Medulla oblongata (tissue), 1 donor: ENCODE measurements around the gene SF3B5.
"Not testable (repeated sequence)": the region's sequence is repeated elsewhere in the genome, so short reads cannot be mapped to it uniquely, and the experiment has no call there.

Source experiments
- DNase-seq: peaks from one replicate; pipeline ENCODE4 v3.0.0-alpha.2; 2015; ENCODE audit errors: extremely low spot score

The SF3B5 gene

DNA sequence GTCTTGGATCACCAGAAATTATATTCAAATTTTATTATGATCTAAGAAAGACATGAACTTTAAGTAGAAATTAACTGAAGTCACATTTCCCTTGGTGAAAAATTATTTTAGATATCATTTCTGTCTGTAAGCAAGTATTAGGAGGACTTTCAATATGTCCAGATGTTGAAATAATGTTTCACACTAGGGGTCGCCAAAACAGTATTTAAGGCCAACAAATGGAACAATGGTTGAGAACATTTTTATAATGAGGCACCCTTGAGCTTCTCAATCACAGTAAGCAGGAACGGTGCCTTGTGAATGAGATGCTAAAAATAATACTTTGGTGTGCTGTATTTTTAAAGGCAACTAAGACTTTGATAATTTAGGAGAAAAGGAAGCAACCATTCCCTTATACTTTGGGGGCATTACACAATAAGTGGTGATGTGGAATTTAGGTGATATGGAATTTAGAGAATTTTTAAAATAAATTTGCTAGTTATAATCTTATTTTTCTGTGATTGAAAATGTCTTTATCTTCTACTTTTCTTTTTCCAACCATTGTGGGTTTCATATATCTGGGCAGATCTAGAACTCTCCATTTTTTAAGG lies 9.6 kb upstream of the SF3B5 start:
- peak; percentile 85 for DNase-seq

DNA sequence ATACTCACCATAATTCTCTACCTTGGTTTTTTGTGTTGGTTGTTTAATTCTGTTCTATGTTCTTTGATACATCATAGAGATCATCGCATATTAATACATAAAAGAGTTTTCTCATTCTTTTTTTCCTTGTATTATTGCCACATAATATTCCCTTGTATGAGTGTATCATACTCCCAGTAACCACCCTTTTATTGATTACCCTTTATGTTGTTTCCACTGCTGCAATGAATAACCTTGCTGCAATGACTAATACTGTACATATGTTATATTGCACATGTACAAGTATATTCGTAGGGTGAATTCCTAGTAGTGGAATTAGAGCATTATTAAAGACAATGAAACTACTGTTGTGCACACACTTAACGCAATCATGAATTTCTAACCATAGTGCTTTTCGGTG lies 9.1 kb upstream of the SF3B5 start:
- no peak for DNase-seq

DNA sequence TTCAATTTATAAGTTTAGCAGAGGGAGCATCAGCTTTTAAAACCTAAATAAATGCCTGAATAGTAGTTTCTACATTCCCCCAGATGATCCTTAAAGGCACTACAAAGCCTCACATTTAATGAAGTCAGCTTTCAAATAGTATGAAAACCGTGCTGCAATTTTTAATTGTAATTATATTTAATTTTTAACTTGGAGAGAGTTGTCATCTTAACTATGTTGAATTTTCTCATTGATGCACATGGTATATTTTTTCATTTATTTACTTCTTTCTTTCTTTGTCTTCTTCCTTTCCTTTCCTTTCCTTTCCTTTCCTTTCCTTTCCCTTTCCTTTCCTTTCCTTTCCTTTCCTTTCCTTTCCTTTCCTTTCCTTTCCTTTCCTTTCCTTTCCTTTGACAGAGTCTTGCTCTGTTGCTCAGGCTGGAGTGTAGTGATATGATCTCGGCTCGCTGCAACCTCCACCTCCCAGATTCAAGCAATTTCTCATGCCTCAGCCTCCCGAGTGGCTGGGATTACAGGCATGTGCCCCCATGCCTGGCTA lies 7.7 kb upstream of the SF3B5 start:
- no peak for DNase-seq

- DNase-seq = no peak
These were observed 3.6 kb upstream of the SF3B5 start for GRCh38 chr6:144098993-144099392.

DNA sequence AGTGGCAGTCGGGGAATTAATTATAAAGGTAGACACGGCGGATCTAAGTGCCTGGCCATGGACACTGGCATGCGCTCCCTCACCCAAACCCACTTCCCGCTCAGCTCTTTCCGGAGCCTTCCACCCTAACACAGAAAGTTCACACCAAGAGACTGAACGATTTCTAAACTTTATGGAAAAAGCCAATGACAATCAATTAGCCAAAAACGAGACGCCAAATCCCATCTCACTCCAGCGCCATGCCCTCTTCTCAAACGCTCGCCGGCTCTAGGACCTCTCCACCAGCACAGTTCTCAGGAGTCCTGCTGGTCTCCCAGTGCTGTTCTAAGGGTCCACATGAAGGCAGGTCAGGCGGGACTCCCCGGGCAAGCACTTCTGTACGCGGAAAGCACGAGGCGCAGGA lies 641 bp downstream of the SF3B5 start:
- no peak for DNase-seq

- no peak for DNase-seq
These were observed 1.7 kb downstream of the SF3B5 start for GRCh38 chr6:144093658-144094057.

DNA sequence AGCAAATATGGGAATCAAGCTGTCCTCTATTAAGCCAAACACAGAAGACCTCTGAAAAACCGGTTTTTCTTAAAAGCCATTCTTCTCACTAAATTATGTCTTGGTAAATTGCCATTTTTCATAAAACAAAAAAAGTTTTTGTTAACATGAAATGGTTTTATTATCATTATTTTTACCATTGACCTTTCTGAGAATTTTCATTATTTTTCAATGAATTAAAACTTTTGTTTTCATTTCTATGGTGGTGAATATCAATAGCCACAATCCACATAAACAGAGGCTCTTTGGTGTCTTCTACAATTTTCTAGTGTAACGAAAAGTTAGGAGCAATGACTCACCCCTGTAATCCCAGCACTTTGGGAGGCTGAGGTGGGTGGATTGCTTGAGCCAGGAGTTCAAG lies 2.1 kb downstream of the SF3B5 start:
- DNase-seq = no peak

- no peak for DNase-seq
These were observed 5.0 kb downstream of the SF3B5 start for GRCh38 chr6:144090384-144090783.

GRCh38 chr6:144087789-144088426 lies 7.5 kb downstream of the SF3B5 start:
- DNase-seq = no peak

GRCh38 chr6:144086959-144087358 lies 8.4 kb downstream of the SF3B5 start:
- no peak for DNase-seq

GRCh38 chr6:144083172-144083571 lies 12.2 kb downstream of the SF3B5 start:
- DNase-seq = no peak

DNA sequence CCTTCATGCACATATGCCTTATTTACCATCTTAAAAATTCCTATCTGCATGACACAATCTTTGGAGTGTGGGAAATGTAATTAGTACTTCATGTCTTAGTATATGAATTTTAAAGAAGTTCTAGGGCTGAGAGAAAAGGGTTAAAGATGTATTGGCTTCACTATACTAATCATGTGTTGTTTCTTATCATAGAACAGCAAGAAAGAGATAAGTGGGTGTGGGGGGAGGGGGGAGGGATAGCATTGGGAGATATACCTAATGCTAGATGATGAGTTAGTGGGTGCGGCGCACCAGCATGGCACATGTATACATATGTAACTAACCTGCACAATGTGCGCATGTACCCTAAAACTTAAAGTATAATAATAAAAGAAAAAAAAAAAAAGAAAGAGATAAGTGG lies 13.0 kb downstream of the SF3B5 start:
- not testable (repeated sequence) for DNase-seq

GRCh38 chr6:144077871-144078270 lies 17.5 kb downstream of the SF3B5 start:
- no peak for DNase-seq

GRCh38 chr6:144075875-144076274 lies 19.5 kb downstream of the SF3B5 start:
- no peak for DNase-seq

- no peak for DNase-seq
These were observed 20.2 kb downstream of the SF3B5 start for GRCh38 chr6:144075187-144075586.

- DNase-seq = no peak
These were observed 22.3 kb downstream of the SF3B5 start for GRCh38 chr6:144073024-144073423.

DNA sequence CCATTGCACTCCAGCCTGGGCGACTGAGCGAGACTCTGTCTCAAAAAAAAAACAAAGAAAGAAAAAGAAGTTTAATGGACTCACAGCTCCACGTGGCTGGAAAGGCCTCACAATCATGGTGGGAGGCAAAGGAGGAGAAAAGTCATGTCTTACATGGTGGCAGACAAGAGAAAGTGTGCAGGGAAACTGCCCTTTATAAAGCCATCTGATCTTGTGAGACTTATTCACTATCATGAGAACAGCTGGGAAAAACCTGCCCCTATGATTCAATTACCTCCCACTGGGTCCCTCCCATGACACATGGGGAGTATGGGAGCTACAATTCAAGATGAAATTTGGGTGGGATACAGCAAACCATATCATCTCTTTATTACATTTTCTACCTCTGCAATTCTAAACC lies 25.9 kb downstream of the SF3B5 start:
- DNase-seq = no peak

GRCh38 chr6:144068794-144069193 lies 26.6 kb downstream of the SF3B5 start:
- no peak for DNase-seq

DNA sequence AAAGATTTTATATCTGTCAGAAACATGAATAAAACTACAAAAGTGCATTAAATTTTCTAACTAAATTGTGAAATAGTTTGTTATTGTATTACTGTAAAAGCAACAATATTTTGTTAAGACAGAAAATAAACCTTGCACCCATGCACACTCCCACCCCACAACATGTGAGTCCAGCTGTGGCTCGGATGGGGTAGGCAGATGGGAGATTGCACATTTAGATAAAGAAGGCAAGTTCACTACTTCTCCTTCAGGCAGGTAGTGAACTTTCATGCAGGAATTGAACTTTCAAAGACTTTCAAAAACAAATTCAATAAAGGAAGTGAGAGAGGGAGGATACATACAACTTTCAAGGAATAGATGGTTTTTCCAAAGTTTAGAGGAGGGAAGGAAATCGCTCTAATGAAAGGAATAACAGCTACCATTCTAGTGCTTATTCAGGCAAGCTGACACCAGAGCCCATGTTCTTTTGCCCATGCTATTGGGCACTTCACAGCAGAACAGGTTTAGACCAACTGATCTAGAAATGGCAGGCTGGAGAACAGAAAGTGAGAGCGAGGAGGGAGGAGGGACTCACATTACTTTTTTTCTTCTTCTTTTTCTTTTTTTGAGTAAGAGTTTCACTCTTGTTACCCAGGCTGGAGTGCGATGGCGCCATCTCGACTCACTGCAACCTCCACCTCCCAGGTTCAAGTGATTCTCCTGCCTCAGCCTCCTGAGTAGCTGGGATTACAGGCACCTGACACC lies 28.5 kb downstream of the SF3B5 start:
- DNase-seq = no peak

DNA sequence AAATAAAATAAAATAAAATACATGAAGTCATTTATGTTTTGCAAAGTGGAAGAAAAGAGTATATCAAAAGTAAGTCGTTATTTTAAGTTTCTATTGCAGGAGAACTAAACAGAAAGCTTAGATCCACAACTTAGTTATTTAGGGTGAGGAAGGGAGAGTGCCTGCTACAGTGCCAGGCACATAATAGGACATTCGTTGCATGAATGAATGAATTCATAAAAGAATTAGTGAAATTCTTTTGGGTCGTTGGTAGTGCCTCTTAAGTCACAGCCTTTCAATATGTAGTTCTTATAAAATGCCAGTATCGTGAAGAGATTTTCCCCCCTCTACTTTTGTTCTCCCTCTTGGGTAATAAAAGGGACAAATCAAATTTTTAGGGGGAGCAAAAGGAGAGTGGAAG lies 29.1 kb downstream of the SF3B5 start:
- DNase-seq = no peak

DNA sequence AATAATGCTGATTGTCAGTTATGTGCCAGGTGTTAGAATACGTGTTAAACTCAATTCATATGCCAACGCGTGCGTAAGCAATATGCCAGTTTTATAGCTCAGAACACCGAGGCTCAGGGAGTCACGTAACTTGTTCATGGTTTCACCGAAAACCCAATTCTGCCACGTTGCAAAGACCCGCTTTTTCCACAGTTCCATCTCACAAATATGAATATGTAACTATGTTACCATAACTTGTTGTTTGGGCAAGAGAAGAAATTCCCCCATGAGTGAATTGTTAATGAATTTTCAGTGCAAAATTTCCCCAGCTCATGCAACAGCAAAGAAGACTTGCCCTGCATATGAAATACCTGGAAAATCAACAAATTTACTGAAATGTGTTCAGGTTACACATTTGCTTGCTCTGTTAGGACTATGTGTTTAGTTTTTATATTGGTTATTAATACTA lies 30.1 kb downstream of the SF3B5 start:
- DNase-seq = no peak

DNA sequence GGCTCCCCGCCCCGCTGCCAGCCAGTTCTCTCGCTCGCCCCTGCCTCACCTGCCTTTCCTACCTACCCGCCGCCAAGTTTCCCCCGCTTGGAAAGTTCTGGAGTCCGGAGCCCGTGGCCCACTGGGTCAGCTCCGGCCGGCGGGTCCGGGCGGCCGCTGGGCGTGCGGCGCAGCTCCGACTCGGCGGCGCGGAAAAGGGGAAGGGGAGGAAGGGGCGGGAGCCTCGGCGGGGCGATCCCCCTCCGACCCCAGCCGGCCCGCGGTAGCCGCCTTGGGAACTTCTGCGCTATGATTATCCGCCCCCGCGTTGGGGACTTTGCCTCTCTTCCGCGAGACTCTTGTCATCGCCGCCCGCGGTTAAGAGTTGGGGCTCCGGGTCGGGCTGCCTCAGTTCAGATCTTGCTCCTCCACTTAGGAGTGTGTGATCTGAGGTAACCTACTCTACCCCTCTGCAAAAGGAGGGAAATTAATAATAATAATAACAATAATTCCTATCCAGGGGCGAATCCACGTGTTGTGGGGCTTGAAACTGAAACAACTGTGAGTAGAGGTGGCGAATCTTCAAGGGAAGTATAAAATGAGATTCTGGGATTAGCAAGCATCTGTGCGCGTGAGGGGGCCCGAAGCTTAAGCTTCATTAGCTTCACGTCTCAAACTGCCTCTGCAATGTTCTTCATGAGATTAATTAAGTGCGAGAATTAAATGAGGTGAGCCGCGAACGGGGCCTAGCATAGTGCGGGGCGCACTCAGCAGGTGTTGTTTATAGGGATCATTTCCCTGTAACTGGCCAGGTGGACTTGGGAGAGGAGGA lies 30.8 kb downstream of the SF3B5 start:
- DNase-seq = peak; percentile 14
